ENCODE data around the gene POLA1. TPM values are rescaled to one million over a fixed set of nuclear protein-coding genes. Genes with fewer than 3 reads are reported as not detected.

Gene POLA1
- polyA plus RNA-seq, 1 donor from 2014 or later = 5.8 TPM

GRCh38 chrX:24996096-24996709 lies 302.5 kb downstream of the POLA1 start:
- Histone ChIP-seq H3K9me2 (ENCODE audit: insufficient read depth, low read length) (no peaks in the 10 kb centered on the region), H3K36me3 (ENCODE audit: insufficient read depth, low read length) (no peaks in the 10 kb centered on the region), H3K9me3 (ENCODE audit: low read length) (no peaks in the 10 kb centered on the region), H3K4me2 (ENCODE audit: low read length) (no peak overlapping the region), H4K20me1 (ENCODE audit: insufficient read depth) (no peaks in the 10 kb centered on the region), H3K4me3 (ENCODE audit: low read length) (no peak overlapping the region), H3K27me3 (ENCODE audit: insufficient read depth, low read depth, low read length) (no peaks in the 10 kb centered on the region), H3F3A (ENCODE audit: insufficient read depth, low read length, poor library complexity, severe bottlenecking) (no peaks in the 10 kb centered on the region), H3K79me2 (replicated peaks; ENCODE audit: insufficient read depth, low read length) (no peaks in the 10 kb centered on the region), H2AFZ (ENCODE audit: low read depth, low read length) (no peak overlapping the region), H3K9ac (ENCODE audit: low read length) (no peak overlapping the region), H3K27ac (ENCODE audit: low read length) (no peak overlapping the region)
- TF ChIP-seq TAF1 (IDR thresholded peaks at IDR 0.05; ENCODE audit: low read depth) (no peak), CTCF (IDR thresholded peaks at IDR 0.05; ENCODE audit: poor library complexity, severe bottlenecking) (no peak), POLR2AphosphoS5 (IDR thresholded peaks at IDR 0.05) (no peak), SMC3 (conservative IDR thresholded peaks at IDR 0.05; ENCODE audit: poor library complexity) (no peak), EZH2 (IDR thresholded peaks at IDR 0.05; ENCODE audit: borderline replicate concordance, insufficient read depth, low read length, poor library complexity, severe bottlenecking) (no peak), REST (IDR thresholded peaks at IDR 0.05; ENCODE audit: borderline replicate concordance) (no peak), EP300 (conservative IDR thresholded peaks at IDR 0.05; ENCODE audit: poor library complexity, severe bottlenecking) (no peak), MXI1 (conservative IDR thresholded peaks at IDR 0.05; ENCODE audit: poor library complexity, severe bottlenecking) (no peak)

GRCh38 chrX:24999511-24999910 lies 305.8 kb downstream of the POLA1 start:
- Histone ChIP-seq H3K36me3 (ENCODE audit: insufficient read depth, low read length) (no peaks in the 10 kb centered on the region), H3K9me2 (ENCODE audit: insufficient read depth, low read length) (no peaks in the 10 kb centered on the region), H3F3A (ENCODE audit: insufficient read depth, low read length, poor library complexity, severe bottlenecking) (no peaks in the 10 kb centered on the region), H3K79me2 (replicated peaks; ENCODE audit: insufficient read depth, low read length) (no peaks in the 10 kb centered on the region), H3K9me3 (ENCODE audit: low read length) (no peaks in the 10 kb centered on the region), H3K27me3 (ENCODE audit: insufficient read depth, low read depth, low read length) (no peaks in the 10 kb centered on the region), H4K20me1 (ENCODE audit: insufficient read depth) (no peaks in the 10 kb centered on the region), H3K4me3 (ENCODE audit: low read length) (peak overlapping the region; percentile 7), H3K9ac (ENCODE audit: low read length) (peak overlapping the region; percentile 12), H3K4me2 (ENCODE audit: low read length) (no peak overlapping the region), H3K27ac (ENCODE audit: low read length) (no peak overlapping the region), H2AFZ (ENCODE audit: low read depth, low read length) (no peak overlapping the region)
- TF ChIP-seq EP300 (conservative IDR thresholded peaks at IDR 0.05; ENCODE audit: poor library complexity, severe bottlenecking) = no peak
- no peak for TF ChIP-seq POLR2AphosphoS5 (IDR thresholded peaks at IDR 0.05)
- no peak for TF ChIP-seq REST (IDR thresholded peaks at IDR 0.05; ENCODE audit: borderline replicate concordance)
- no peak for TF ChIP-seq SMC3 (conservative IDR thresholded peaks at IDR 0.05; ENCODE audit: poor library complexity)
- TF ChIP-seq TAF1 (IDR thresholded peaks at IDR 0.05; ENCODE audit: low read depth) = no peak
- TF ChIP-seq CTCF (IDR thresholded peaks at IDR 0.05; ENCODE audit: poor library complexity, severe bottlenecking) = no peak
- no peak for TF ChIP-seq EZH2 (IDR thresholded peaks at IDR 0.05; ENCODE audit: borderline replicate concordance, insufficient read depth, low read length, poor library complexity, severe bottlenecking)
- TF ChIP-seq MXI1 (conservative IDR thresholded peaks at IDR 0.05; ENCODE audit: poor library complexity, severe bottlenecking) = no peak
- TF ChIP-seq RAD21 (conservative IDR thresholded peaks at IDR 0.05) = no peak
